WERI-Rb-1 (cell line): ENCODE measurements around the gene AREL1.

Experiments used
- DNase-seq: peaks from one replicate; pipeline ENCODE4 v3.0.0-alpha.2; 2020
- H3K27ac ChIP-seq: fragments of 250-450 bp; sonication (Bioruptor Pico); 2 replicates; pipeline ENCODE4 v1.5.1; 2020; ENCODE audit warnings: mild to moderate bottlenecking, moderate library complexity
- H3K27me3 ChIP-seq: fragments of 250-450 bp; sonication (Bioruptor Pico); 2 replicates; pipeline ENCODE4 v1.5.1; 2021; ENCODE audit warnings: mild to moderate bottlenecking, low read depth, moderate library complexity; ENCODE audit not compliant: insufficient read depth, severe bottlenecking
- H3K36me3 ChIP-seq: fragments of 250-450 bp; sonication (Bioruptor Pico); 2 replicates; pipeline ENCODE4 v1.5.1; 2020; ENCODE audit warnings: mild to moderate bottlenecking, moderate library complexity
- H3K4me3 ChIP-seq: 2 replicates; pipeline ENCODE4 v1.5.1; 2011; ENCODE audit warnings: low read depth, mild to moderate bottlenecking, control low read depth, low read length
- H3K9me3 ChIP-seq: fragments of 250-450 bp; sonication (Bioruptor Pico); 2 replicates; pipeline ENCODE4 v1.5.1; 2021; ENCODE audit warnings: mild to moderate bottlenecking, moderate library complexity; ENCODE audit not compliant: severe bottlenecking
- TF ChIP-seq, protein P1 (sequence below): IDR thresholded peaks from 2 replicates; pipeline ENCODE4 v1.5.1; 2011; ENCODE audit warnings: low read depth, mild to moderate bottlenecking, control low read depth, inconsistent platforms, low read length

AREL1 gene

DNA sequence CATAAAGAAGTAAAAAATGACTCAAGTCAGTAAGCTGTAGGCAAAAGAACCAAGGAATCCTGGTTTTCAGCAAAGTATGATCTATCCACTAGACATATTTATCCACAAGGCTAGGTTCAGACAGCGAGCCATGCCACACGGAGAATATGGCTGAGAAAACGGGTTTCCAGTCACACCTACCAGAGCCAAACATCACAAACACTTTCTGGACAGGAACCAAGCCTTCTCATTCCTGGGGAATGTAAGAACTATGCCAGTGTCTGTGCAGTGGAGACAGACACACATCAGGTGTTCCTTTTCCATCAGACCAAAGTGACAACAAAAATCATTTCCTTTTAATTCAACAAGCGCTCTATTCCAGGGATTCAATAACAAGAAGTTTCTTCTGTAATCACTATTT, 41.1 kb downstream of the AREL1 start:
- Histone ChIP-seq H3K27me3 (no peaks in the 10 kb centered on the region), H3K36me3 (peaks cover 81% of the 10 kb centered on the region), H3K9me3 (no peaks in the 10 kb centered on the region), H3K4me3 (no peak overlapping the region), H3K27ac (no peak overlapping the region)
- no peak for DNase-seq
- TF ChIP-seq, protein P1, sequence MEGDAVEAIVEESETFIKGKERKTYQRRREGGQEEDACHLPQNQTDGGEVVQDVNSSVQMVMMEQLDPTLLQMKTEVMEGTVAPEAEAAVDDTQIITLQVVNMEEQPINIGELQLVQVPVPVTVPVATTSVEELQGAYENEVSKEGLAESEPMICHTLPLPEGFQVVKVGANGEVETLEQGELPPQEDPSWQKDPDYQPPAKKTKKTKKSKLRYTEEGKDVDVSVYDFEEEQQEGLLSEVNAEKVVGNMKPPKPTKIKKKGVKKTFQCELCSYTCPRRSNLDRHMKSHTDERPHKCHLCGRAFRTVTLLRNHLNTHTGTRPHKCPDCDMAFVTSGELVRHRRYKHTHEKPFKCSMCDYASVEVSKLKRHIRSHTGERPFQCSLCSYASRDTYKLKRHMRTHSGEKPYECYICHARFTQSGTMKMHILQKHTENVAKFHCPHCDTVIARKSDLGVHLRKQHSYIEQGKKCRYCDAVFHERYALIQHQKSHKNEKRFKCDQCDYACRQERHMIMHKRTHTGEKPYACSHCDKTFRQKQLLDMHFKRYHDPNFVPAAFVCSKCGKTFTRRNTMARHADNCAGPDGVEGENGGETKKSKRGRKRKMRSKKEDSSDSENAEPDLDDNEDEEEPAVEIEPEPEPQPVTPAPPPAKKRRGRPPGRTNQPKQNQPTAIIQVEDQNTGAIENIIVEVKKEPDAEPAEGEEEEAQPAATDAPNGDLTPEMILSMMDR = no peak

DNA sequence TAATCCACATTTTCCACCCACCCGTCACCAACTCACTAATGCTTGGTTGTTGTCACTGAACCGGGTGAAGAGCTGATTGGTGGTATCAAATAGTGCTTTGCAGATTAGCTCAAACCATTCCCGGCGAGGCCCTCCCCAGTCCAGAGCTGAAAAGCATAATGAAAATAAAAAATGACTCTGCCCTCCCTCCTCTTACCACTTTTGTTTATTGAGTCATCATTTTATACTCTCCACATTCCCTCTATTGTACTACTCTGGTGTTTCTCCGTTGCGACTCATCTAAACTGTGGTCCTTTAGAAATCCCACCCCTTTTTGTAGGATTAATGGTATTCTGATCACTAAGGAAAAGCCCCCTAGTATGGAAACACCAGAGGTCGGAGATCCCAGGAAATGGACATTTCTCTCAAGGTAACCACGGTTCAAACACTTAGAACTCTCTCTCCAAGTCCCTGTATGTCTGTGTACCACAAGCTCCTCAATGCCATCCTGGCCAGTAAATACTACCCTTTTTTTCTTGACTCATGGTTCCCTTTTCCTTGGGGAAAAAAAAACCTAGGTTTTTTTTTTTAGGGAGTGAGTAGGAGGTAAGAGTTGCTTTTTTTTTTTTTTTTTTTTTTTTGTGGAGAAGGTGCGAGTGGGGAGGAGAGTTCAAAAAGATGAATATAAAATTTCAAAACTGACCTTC, 42.0 kb downstream of the AREL1 start:
- H3K36me3 ChIP-seq = peaks cover 77% of the 10 kb centered on the region
- TF ChIP-seq, protein P1 = no peak
- H3K4me3 ChIP-seq = no peak overlapping the region

DNA sequence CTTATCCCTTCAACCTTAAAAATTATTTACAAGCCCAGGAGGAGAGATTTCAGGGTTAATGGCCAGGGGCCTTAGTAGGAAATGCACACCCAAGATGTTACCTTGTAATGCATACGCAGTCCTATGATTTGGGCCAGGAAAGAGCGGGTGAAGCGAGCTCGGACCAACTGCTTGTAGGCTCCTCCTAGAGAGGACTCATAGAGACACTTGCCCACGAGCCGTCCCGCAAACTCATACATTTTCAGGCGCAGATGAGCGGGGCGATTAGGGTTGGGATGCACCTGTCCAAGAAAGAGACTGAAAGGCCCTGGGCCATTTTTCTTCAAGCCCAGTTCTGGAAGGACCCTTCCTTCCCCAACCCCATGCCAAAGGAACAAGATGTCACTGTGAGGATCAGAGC, 43.0 kb downstream of the AREL1 start:
- Histone ChIP-seq H3K9me3 (no peaks in the 10 kb centered on the region), H3K27me3 (no peaks in the 10 kb centered on the region), H3K4me3 (no peak overlapping the region), H3K27ac (no peak overlapping the region), H3K36me3 (peaks cover 69% of the 10 kb centered on the region)
- DNase-seq = no peak
- TF ChIP-seq, protein P1 = no peak

More for the DNA sequence above, 42.0 kb downstream of the AREL1 start:
- Histone ChIP-seq H3K9me3 (no peaks in the 10 kb centered on the region), H3K27me3 (no peaks in the 10 kb centered on the region), H3K27ac (no peak overlapping the region)
- no peak for DNase-seq

DNA sequence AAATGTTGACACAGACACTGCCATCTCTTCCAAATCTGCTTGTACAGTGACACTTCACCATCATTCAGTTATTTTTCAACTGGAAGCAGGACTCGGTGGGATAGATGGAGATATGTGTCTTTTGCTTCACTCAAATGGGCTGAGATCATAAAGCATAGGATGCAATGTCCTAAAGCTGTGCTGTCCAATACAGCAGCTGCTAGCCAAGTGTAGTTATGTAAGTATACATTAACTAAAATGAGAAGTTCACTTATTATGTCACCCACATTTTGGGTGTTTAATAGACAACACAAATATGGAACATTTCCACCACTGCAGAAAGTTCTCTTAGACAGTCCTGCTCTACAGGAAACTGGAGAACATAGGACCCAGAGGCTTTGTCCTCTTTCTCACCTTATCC, 43.6 kb downstream of the AREL1 start:
- peaks cover 72% of the 10 kb centered on the region for H3K36me3 ChIP-seq
- H3K27ac ChIP-seq = no peak overlapping the region
- no peak overlapping the region for H3K4me3 ChIP-seq
- DNase-seq = no peak
- H3K9me3 ChIP-seq = no peaks in the 10 kb centered on the region
- TF ChIP-seq, protein P1 = no peak
- H3K27me3 ChIP-seq = no peaks in the 10 kb centered on the region

DNA sequence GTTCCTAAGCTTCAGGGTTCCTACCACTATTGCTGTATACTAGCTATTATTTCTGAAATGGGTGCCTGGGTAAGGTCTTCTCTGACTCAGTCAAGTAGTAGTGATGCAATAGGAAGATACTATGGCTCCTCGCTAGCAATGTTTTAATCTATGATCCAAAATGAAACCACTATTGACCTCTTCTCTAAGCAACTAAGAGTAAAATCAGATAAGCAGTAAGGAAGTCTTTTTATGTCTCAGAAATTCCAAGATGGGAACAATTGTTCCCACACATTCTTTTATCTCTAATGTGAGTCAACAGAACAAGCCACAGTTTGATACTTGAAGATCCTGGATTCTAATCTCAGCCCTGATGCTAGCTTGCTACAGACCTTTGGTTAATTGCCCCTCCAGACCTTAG, 45.1 kb downstream of the AREL1 start:
- H3K27ac ChIP-seq = no peak overlapping the region
- H3K9me3 ChIP-seq = no peaks in the 10 kb centered on the region
- no peak for DNase-seq
- no peaks in the 10 kb centered on the region for H3K27me3 ChIP-seq
- H3K36me3 ChIP-seq = peaks cover 70% of the 10 kb centered on the region
- H3K4me3 ChIP-seq = no peak overlapping the region
- TF ChIP-seq, protein P1 = no peak

DNA sequence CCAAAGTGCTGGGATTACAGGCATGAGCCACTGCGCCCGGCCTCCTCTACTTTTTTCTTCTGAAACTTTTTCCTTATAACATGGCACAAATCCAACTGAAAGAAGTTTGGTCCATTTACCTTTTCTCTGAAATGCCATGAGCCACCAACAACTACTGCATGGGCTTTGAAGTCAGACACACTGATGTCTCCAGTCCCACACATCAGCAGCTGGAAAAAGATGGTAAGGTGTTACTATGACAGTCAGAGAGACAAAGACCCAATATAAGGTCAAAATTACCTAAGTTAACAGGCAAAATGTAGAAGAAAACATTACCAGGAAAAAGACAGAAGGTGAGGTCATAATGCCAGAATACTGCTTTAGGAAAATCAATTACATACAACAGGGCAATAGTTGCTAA, 48.2 kb downstream of the AREL1 start:
- no peak for DNase-seq
- Histone ChIP-seq H3K27ac (no peak overlapping the region), H3K4me3 (no peak overlapping the region), H3K36me3 (peaks cover 47% of the 10 kb centered on the region), H3K9me3 (no peaks in the 10 kb centered on the region), H3K27me3 (no peaks in the 10 kb centered on the region)
- TF ChIP-seq, protein P1 = no peak
